HepG2 (cell line): ENCODE results near the gene RPS6KB2. TPM values are rescaled to one million over a fixed set of nuclear protein-coding genes. Genes with fewer than 3 reads are reported as not detected.
A peak's percentile ranks its signal among the peaks of the same experiment; 100 is the strongest.

ENCODE experiments used
- ATAC-seq: fragments of 200-7000 bp; cut with Tn5 transposase; 3 replicates; pipeline ENCODE4 v1.9.1; 2020; ENCODE audit warnings: mild to moderate bottlenecking, moderate library complexity
- BruUV-seq: library from RNA; stranded (reverse); fragments of 400-500 nt; replicated peaks from 2 replicates; lab custom pipeline; 2021; lab: Mats Ljungman, UMichigan
- CTCF ChIA-PET: fragments of 300-600 bp; formaldehyde crosslinking; extraction: SDS; loops from one replicate; lab custom pipeline; 2021; ENCODE audit warnings: low total read pairs, inconsistent platforms, low intra/inter-chr PET ratio; lab: Yijun Ruan, JAX
- POLR2A ChIA-PET: fragments of 350-600 bp; sonication (Branson Sonifier 250); formaldehyde crosslinking; loops from one replicate; lab custom pipeline; 2020; ENCODE audit warnings: antibody characterized with exemption, inconsistent platforms; lab: Yijun Ruan, JAX
- DNase-seq: peaks from one replicate; pipeline ENCODE4 v3.0.0-alpha.2; 2015; ENCODE audit warnings: low spot score
- FAIRE-seq: peaks from 3 replicates; lab custom pipeline; 2011; peaks lifted over from hg19 to GRCh38; lab: Jason Lieb, UNC
- H2AFZ ChIP-seq: one replicate; pipeline ENCODE4 v1.6.1; 2011; ENCODE audit warnings: low read length, inconsistent platforms
- H3K27ac ChIP-seq: fragments of 300-600 bp; 3 replicates; pipeline ENCODE4 v1.8.0; 2011; ENCODE audit warnings: mixed run types, mild to moderate bottlenecking, mixed read lengths, low read length, inconsistent platforms; ENCODE audit not compliant: insufficient read depth; ENCODE audit errors: extremely low read length
- H3K27me3 ChIP-seq, 2 experiments: fragments of 200-600 bp in 1 of 2; 2 replicates in 1 of 2; 3 replicates in 1 of 2; pipeline versions ENCODE4 v1.6.0 to v1.8.0; 2011; ENCODE audit warnings: low read length in 2 of 2, mild to moderate bottlenecking in 2 of 2, moderate library complexity in 2 of 2, inconsistent platforms in 1 of 2; ENCODE audit not compliant: insufficient read depth in 2 of 2, control insufficient read depth in 1 of 2
- H3K36me3 ChIP-seq, 2 experiments: fragments of 200-600 bp in 1 of 2; replicated peaks in 1 of 2; 2 replicates in 1 of 2; 3 replicates in 1 of 2; pipeline versions ENCODE4 v1.5.1 to v1.8.0; 2011; ENCODE audit warnings: low read length in 2 of 2, inconsistent platforms in 1 of 2; ENCODE audit not compliant: insufficient read depth in 2 of 2, control insufficient read depth in 1 of 2
- H3K4me1 ChIP-seq: 2 replicates; pipeline ENCODE4 v1.5.1; 2012; ENCODE audit warnings: low read length, inconsistent platforms; ENCODE audit not compliant: insufficient read depth
- H3K4me2 ChIP-seq: 2 replicates; pipeline ENCODE4 v1.6.0; 2011; ENCODE audit warnings: low read depth, low read length, inconsistent platforms
- H3K4me3 ChIP-seq, 3 experiments: fragments of 200-600 bp in 1 of 3; sonication (generic), shearing (Covaris generic) in 1 of 3; replicated peaks in 1 of 3; 2 replicates each; pipeline ENCODE4 v1.5.1; 2011 to 2016; ENCODE audit warnings: low read length in 3 of 3, inconsistent platforms in 2 of 3, low read depth in 2 of 3, mild to moderate bottlenecking in 2 of 3, control low read depth in 1 of 3, mixed read lengths in 1 of 3; ENCODE audit not compliant: insufficient read depth in 1 of 3
- H3K79me2 ChIP-seq: one replicate; pipeline ENCODE4 v1.6.1; 2011; ENCODE audit warnings: low read length, inconsistent platforms; ENCODE audit not compliant: insufficient read depth
- H3K9ac ChIP-seq: 2 replicates; pipeline ENCODE4 v1.6.0; 2011; ENCODE audit warnings: mild to moderate bottlenecking, low read depth, low read length, inconsistent platforms; ENCODE audit not compliant: insufficient read depth
- H3K9me3 ChIP-seq: 2 replicates; pipeline ENCODE4 v1.5.1; 2012; ENCODE audit warnings: mild to moderate bottlenecking, low read length
- H4K20me1 ChIP-seq: 2 replicates; pipeline ENCODE4 v1.6.0; 2011; ENCODE audit warnings: inconsistent platforms, mild to moderate bottlenecking, low read length, moderate library complexity; ENCODE audit not compliant: insufficient read depth
- HINFP ChIP-seq: sonication (generic); formaldehyde crosslinking; IDR thresholded peaks from 2 replicates; pipeline ENCODE4 v1.4.0; 2020; ENCODE audit warnings: low read depth, mild to moderate bottlenecking, missing genetic modification reagents
- HNF4G ChIP-seq, 2 experiments: sonication (generic) in 1 of 2; formaldehyde crosslinking in 1 of 2; IDR thresholded peaks; 2 replicates each; pipeline versions ENCODE4 v1.4.0 to v1.6.1; 2011 to 2020; ENCODE audit warnings: borderline replicate concordance in 2 of 2, low read depth in 2 of 2, mild to moderate bottlenecking in 2 of 2, low read length in 1 of 2, missing genetic modification reagents in 1 of 2, moderate library complexity in 1 of 2
- RFX1 ChIP-seq: fragments of 450-650 bp; IDR thresholded peaks from 2 replicates; pipeline ENCODE4 v1.6.1; 2017
- RFX3 ChIP-seq: IDR thresholded peaks from 2 replicates; pipeline ENCODE4 v1.6.1; 2016; ENCODE audit warnings: missing biosample characterization, missing genetic modification reagents
- RXRB ChIP-seq: IDR thresholded peaks from 2 replicates; pipeline ENCODE4 v1.6.1; 2016; ENCODE audit warnings: borderline replicate concordance, missing genetic modification reagents, missing compliant biosample characterization
- SAP130 ChIP-seq: IDR thresholded peaks from 2 replicates; pipeline ENCODE4 v1.6.1; 2016; ENCODE audit warnings: low read depth
- SKIL ChIP-seq: sonication (generic); formaldehyde crosslinking; IDR thresholded peaks from 2 replicates; pipeline ENCODE4 v1.8.0; 2022; ENCODE audit warnings: missing genetic modification reagents, mild to moderate bottlenecking, moderate library complexity, borderline replicate concordance
- ZC3H4 ChIP-seq: sonication (generic); formaldehyde crosslinking; IDR thresholded peaks from 2 replicates; pipeline ENCODE4 v1.4.0; 2020; ENCODE audit warnings: missing genetic modification reagents, borderline replicate concordance
- ZNF501 ChIP-seq: sonication (generic); formaldehyde crosslinking; IDR thresholded peaks from 2 replicates; pipeline ENCODE4 v1.5.1; 2020; ENCODE audit warnings: mild to moderate bottlenecking, moderate library complexity, missing genetic modification reagents
- ZXDC ChIP-seq: sonication (generic); formaldehyde crosslinking; IDR thresholded peaks from 2 replicates; pipeline ENCODE4 v1.5.0; 2020; ENCODE audit warnings: mild to moderate bottlenecking, missing genetic modification reagents
- WGBS: methylation state at CpG from one replicate; pipeline ENCODE4 v1.1.6; 2017; ENCODE audit warnings: low lambda C conversion rate; 5-methylcytosine and 5-hydroxymethylcytosine counted together
- in situ Hi-C: cut with HindIII; loops from 2 replicates; pipeline ENCODE4 v1.10.0; 2017; ENCODE audit warnings: low pct_unique_long_range_greater_than_20kb; ENCODE audit not compliant: extremely low pct_ligation_motif_present
- intact Hi-C: fragments of 100-400 bp; cut with micrococcal nuclease; formaldehyde crosslinking; loops from one replicate; pipeline ENCODE4 v1.10.0; 2022; ENCODE audit not compliant: unreplicated experiment
- polyA plus RNA-seq, 8 experiments: library from polyadenylated mRNA; depleted of rRNA in 3 of 8; stranded (reverse) in 7 of 8; unstranded in 1 of 8; fragments of >200 nt; fragmentation: Illumina TruSeq in 4 of 8; extraction: Trizol in 4 of 8; gene quantifications; 2 replicates each; pipeline versions ENCODE4 v1.2.1 to v1.2.3, GENCODE V29; 2011 to 2016; ENCODE audit warnings: low read depth in 4 of 8, missing spikeins in 1 of 8, mixed read lengths in 1 of 8; ENCODE audit not compliant: insufficient read depth in 1 of 8
- total RNA-seq, 5 experiments: library from RNA; depleted of rRNA; stranded (reverse); fragments of >200 nt; fragmentation: Illumina TruSeq; extraction: Trizol; gene quantifications; 2 replicates each; pipeline ENCODE4 v1.2.3, GENCODE V29; 2016; ENCODE audit warnings: low read depth in 1 of 5

RPS6KB2 gene
- total and polyA plus RNA-seq, 2 of the 13 experiments (the other 11 are each of a cell fraction or from before 2014, with no cell fraction given), result 52.9 to 54.8 TPM

DNA sequence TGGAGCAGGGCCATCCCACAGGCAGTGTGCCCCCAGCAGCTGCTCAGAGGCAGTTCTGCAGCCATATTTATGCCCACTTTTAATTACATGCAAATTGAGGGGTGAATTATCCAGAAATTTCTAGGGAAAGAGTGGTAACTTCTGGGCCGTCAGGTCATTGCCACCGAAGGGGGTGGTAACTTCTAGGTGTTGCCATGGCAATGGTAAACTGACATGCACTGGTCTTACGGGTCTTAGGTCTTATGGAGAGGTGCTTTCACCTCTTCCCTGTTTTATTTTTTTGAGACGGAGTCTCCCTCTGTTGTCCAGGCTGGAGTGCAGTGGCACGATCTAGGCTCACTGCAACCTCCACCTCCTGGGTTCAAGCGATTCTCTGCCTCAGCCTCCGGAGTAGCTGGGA lies 44.6 kb downstream of the RPS6KB2 start:
- intact Hi-C loops, result no loop called here
- Histone ChIP-seq H2AFZ (no peak overlapping the region), H3K9me3 (no peaks in the 10 kb centered on the region), H3K9ac (no peak overlapping the region), H3K4me3 (no peak overlapping the region), H3K4me2 (peak overlapping the region; percentile 33; the same call in 1 of the 2 replicates), H3K27me3 (no peaks in the 10 kb centered on the region)
- no TSS peak for BruUV-seq
- ATAC-seq, result no peak
- POLR2A ChIA-PET, result no interaction called here
- no peak for DNase-seq
- 26% methylated on average over 7 of the region's 7 CpGs for WGBS
- CTCF ChIA-PET, result no interaction called here
- no peak for FAIRE-seq
- TF ChIP-seq HNF4G (IDR thresholded peaks at IDR 0.05; ENCODE audit: borderline replicate concordance, low read depth, low read length), result no peak
- TF ChIP-seq HNF4G (CRISPR knock-in tag; IDR thresholded peaks at IDR 0.05; ENCODE audit: borderline replicate concordance, low read depth), result no peak
- peak; percentile 62 for TF ChIP-seq RFX1
- TF ChIP-seq ZXDC (CRISPR knock-in tag), result no peak
- TF ChIP-seq ZNF501 (CRISPR knock-in tag), result no peak
- TF ChIP-seq RXRB (CRISPR knock-in tag), result no peak
- TF ChIP-seq HINFP, result no peak
- peak; percentile 83 for TF ChIP-seq RFX3 (CRISPR knock-in tag)
- TF ChIP-seq ZC3H4 (CRISPR knock-in tag), result no peak
- TF ChIP-seq SKIL (CRISPR knock-in tag), result no peak
- TF ChIP-seq SAP130 (CRISPR knock-in tag), result no peak
- TF ChIP-seq, all 625 proteins: peak for 2
- in situ Hi-C loops, result no loop called here
- Histone ChIP-seq H3K4me1 (peaks cover 65% of the 10 kb centered on the region), H3K27ac (no peak overlapping the region), H3K79me2 (no peaks in the 10 kb centered on the region), H3K36me3 (no peaks in the 10 kb centered on the region), H4K20me1 (no peaks in the 10 kb centered on the region)
